ENCODE results near the gene FAM193A.

FAM193A gene

GRCh38 chr4:2688281-2688680 is 151.8 kb downstream of the FAM193A start:
- Histone ChIP-seq H3K9me3 (ENCODE audit: low read depth, low read length) (no peaks in the 10 kb centered on the region), H3K9ac (ENCODE audit: insufficient read length) (no peak overlapping the region), H3K27ac (no peak overlapping the region; the same call in none of the 2 replicates), H3K4me3 (no peak overlapping the region), H3K36me3 (ENCODE audit: insufficient read depth, low read length) (peaks cover 85% of the 10 kb centered on the region)
- DNase-seq (ENCODE audit: low read depth, low spot score): no peak
- TF ChIP-seq EZH2 (IDR thresholded peaks at IDR 0.05): no peak
- TF ChIP-seq POLR2AphosphoS5 (IDR thresholded peaks at IDR 0.05; ENCODE audit: borderline replicate concordance, low read depth, low read length): no peak
- TF ChIP-seq FOXP2 (optimal IDR thresholded peaks at IDR 0.05; ENCODE audit: control extremely low read depth, extremely low read length, insufficient read depth): no peak

GRCh38 chr4:2688697-2689096 is 152.2 kb downstream of the FAM193A start:
- TF ChIP-seq POLR2AphosphoS5 (IDR thresholded peaks at IDR 0.05; ENCODE audit: borderline replicate concordance, low read depth, low read length): no peak
- TF ChIP-seq FOXP2 (optimal IDR thresholded peaks at IDR 0.05; ENCODE audit: control extremely low read depth, extremely low read length, insufficient read depth): no peak
- TF ChIP-seq EZH2 (IDR thresholded peaks at IDR 0.05): no peak
- DNase-seq (ENCODE audit: low read depth, low spot score): no peak
- Histone ChIP-seq H3K4me3 (no peak overlapping the region), H3K36me3 (ENCODE audit: insufficient read depth, low read length) (peaks cover 85% of the 10 kb centered on the region), H3K9me3 (ENCODE audit: low read depth, low read length) (no peaks in the 10 kb centered on the region), H3K27ac (peak overlapping the region; percentile 83), H3K9ac (ENCODE audit: insufficient read length) (no peak overlapping the region)

GRCh38 chr4:2689114-2689513 is 152.7 kb downstream of the FAM193A start:
- H3K27ac ChIP-seq: peak overlapping the region; percentile 83
- H3K9ac ChIP-seq (ENCODE audit: insufficient read length): no peak overlapping the region
- H3K9me3 ChIP-seq (ENCODE audit: low read depth, low read length): no peaks in the 10 kb centered on the region
- no peak for DNase-seq (ENCODE audit: low read depth, low spot score)
- H3K36me3 ChIP-seq (ENCODE audit: insufficient read depth, low read length): peaks cover 86% of the 10 kb centered on the region
- no peak for TF ChIP-seq EZH2 (IDR thresholded peaks at IDR 0.05)
- TF ChIP-seq POLR2AphosphoS5 (IDR thresholded peaks at IDR 0.05; ENCODE audit: borderline replicate concordance, low read depth, low read length): no peak
- TF ChIP-seq FOXP2 (optimal IDR thresholded peaks at IDR 0.05; ENCODE audit: control extremely low read depth, extremely low read length, insufficient read depth): no peak
- H3K4me3 ChIP-seq: no peak overlapping the region

GRCh38 chr4:2689825-2690700 is 153.6 kb downstream of the FAM193A start:
- peaks cover 86% of the 10 kb centered on the region for H3K36me3 ChIP-seq (ENCODE audit: insufficient read depth, low read length)
- H3K4me3 ChIP-seq: no peak overlapping the region
- TF ChIP-seq FOXP2 (optimal IDR thresholded peaks at IDR 0.05; ENCODE audit: control extremely low read depth, extremely low read length, insufficient read depth) (no peak), POLR2AphosphoS5 (IDR thresholded peaks at IDR 0.05; ENCODE audit: borderline replicate concordance, low read depth, low read length) (no peak)
- H3K27ac ChIP-seq: no peak overlapping the region
- H3K9me3 ChIP-seq (ENCODE audit: low read depth, low read length): no peaks in the 10 kb centered on the region
- DNase-seq (ENCODE audit: low read depth, low spot score): no peak
- no peak overlapping the region for H3K9ac ChIP-seq (ENCODE audit: insufficient read length)

- TF ChIP-seq FOXP2 (optimal IDR thresholded peaks at IDR 0.05; ENCODE audit: control extremely low read depth, extremely low read length, insufficient read depth) (no peak), POLR2AphosphoS5 (IDR thresholded peaks at IDR 0.05; ENCODE audit: borderline replicate concordance, low read depth, low read length) (no peak), EZH2 (IDR thresholded peaks at IDR 0.05) (no peak)
- H3K36me3 ChIP-seq (ENCODE audit: insufficient read depth, low read length): peaks cover 85% of the 10 kb centered on the region
These were observed 154.9 kb downstream of the FAM193A start for GRCh38 chr4:2691313-2691712.

GRCh38 chr4:2691952-2692435 is 155.5 kb downstream of the FAM193A start:
- TF ChIP-seq FOXP2 (optimal IDR thresholded peaks at IDR 0.05; ENCODE audit: control extremely low read depth, extremely low read length, insufficient read depth) (no peak), POLR2AphosphoS5 (IDR thresholded peaks at IDR 0.05; ENCODE audit: borderline replicate concordance, low read depth, low read length) (no peak), EZH2 (IDR thresholded peaks at IDR 0.05) (no peak)
- peaks cover 85% of the 10 kb centered on the region for H3K36me3 ChIP-seq (ENCODE audit: insufficient read depth, low read length)
- H3K4me3 ChIP-seq: no peak overlapping the region
- H3K9ac ChIP-seq (ENCODE audit: insufficient read length): no peak overlapping the region
- no peak overlapping the region for H3K27ac ChIP-seq
- no peaks in the 10 kb centered on the region for H3K9me3 ChIP-seq (ENCODE audit: low read depth, low read length)
- no peak for DNase-seq (ENCODE audit: low read depth, low spot score)

More at GRCh38 chr4:2691313-2691712, 154.9 kb downstream of the FAM193A start:
- no peak overlapping the region for H3K27ac ChIP-seq
- no peaks in the 10 kb centered on the region for H3K9me3 ChIP-seq (ENCODE audit: low read depth, low read length)
- H3K4me3 ChIP-seq: no peak overlapping the region
- H3K9ac ChIP-seq (ENCODE audit: insufficient read length): no peak overlapping the region
- no peak for DNase-seq (ENCODE audit: low read depth, low spot score)

GRCh38 chr4:2694691-2695090 is 158.2 kb downstream of the FAM193A start:
- TF ChIP-seq POLR2AphosphoS5 (IDR thresholded peaks at IDR 0.05; ENCODE audit: borderline replicate concordance, low read depth, low read length) (no peak), EZH2 (IDR thresholded peaks at IDR 0.05) (no peak), FOXP2 (optimal IDR thresholded peaks at IDR 0.05; ENCODE audit: control extremely low read depth, extremely low read length, insufficient read depth) (no peak)
- H3K36me3 ChIP-seq (ENCODE audit: insufficient read depth, low read length): peaks cover 97% of the 10 kb centered on the region
- H3K27ac ChIP-seq: no peak overlapping the region
- H3K9me3 ChIP-seq (ENCODE audit: low read depth, low read length): no peaks in the 10 kb centered on the region
- no peak overlapping the region for H3K9ac ChIP-seq (ENCODE audit: insufficient read length)
- H3K4me3 ChIP-seq: no peak overlapping the region
- no peak for DNase-seq (ENCODE audit: low read depth, low spot score)

GRCh38 chr4:2695346-2696060 is 159.1 kb downstream of the FAM193A start:
- H3K27ac ChIP-seq: no peak overlapping the region
- peaks cover 96% of the 10 kb centered on the region for H3K36me3 ChIP-seq (ENCODE audit: insufficient read depth, low read length)
- DNase-seq (ENCODE audit: low read depth, low spot score): no peak
- no peak for TF ChIP-seq EZH2 (IDR thresholded peaks at IDR 0.05)
- TF ChIP-seq POLR2AphosphoS5 (IDR thresholded peaks at IDR 0.05; ENCODE audit: borderline replicate concordance, low read depth, low read length): no peak
- TF ChIP-seq FOXP2 (optimal IDR thresholded peaks at IDR 0.05; ENCODE audit: control extremely low read depth, extremely low read length, insufficient read depth): no peak
- H3K9ac ChIP-seq (ENCODE audit: insufficient read length): no peak overlapping the region
- H3K4me3 ChIP-seq: no peak overlapping the region
- H3K9me3 ChIP-seq (ENCODE audit: low read depth, low read length): no peaks in the 10 kb centered on the region

All from SK-N-MC (cell line).